ENCODE data around the gene MGMT.

The MGMT gene

DNA sequence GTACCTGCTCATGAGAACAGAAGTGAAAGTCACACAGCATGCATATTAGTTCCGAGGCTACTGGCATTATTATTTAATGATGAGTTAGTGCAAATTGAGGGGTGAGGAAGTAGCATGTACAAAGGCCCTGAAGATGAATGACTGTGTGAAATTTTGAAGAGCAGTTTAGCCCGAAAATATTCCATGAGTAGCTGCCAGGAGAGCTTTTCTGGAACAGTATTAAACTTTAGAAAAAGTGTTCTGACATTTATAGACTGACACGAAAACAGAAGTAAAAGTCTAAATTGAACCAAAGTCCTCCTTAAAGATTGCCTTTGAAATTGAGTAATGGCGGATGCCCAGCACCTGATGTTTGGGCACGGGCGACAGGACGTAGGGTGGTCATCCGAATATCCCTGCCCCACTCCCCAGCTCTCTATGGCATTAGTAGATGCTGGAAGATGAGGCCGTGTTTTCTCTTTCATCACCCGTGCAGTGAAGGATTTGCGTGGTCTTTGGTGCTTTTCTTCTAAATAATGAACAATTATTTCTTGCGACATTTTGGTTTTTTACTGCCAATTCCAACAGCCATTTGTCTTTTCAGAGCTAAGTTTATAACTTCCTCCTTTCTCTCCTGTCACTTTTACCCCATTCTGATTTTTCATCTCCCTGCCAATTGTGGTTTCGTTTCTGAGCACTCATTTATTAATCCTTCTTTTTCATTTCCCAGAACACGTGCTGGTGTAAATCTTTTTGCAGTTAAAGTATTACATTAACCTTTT lies 192.6 kb downstream of the MGMT start:
- DNase-seq: no peak

DNA sequence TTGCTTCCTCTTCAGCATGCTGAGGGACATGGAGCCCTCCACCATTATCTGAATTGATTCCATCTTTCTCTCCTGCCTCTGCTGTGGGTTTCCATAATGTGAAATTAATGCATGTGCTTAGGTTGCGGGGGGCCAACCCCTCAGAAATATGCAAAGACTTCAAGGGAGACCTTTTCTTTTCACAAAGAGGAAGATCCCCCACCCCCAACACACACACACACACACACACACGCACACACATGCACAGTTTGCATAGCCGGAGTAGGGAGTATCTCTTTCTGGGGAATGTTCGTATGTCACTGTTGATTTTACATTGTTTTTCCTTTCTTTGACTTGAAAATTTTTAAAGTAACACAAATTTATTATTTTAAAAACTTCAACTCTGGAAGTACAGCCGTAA lies 193.5 kb downstream of the MGMT start:
- no peak for DNase-seq

DNA sequence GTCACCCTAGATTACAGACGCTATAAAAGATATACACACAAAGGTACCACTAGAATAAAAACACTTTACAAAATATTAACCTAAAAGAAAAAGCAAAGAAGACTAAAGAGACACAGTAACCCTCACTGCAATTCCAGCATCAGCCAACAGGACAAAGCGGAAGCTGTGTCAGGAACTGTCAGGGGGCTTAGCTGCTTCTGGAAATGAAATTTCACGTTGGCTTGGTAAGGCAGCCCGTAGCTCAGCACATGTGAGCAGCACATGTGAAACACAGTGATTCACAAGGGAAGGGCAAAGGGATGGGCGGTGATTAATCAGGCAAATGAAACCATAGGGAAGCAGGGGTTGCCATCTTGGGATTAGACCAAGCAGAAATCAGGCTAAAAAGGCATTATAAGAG lies 195.4 kb downstream of the MGMT start:
- no peak for DNase-seq

DNA sequence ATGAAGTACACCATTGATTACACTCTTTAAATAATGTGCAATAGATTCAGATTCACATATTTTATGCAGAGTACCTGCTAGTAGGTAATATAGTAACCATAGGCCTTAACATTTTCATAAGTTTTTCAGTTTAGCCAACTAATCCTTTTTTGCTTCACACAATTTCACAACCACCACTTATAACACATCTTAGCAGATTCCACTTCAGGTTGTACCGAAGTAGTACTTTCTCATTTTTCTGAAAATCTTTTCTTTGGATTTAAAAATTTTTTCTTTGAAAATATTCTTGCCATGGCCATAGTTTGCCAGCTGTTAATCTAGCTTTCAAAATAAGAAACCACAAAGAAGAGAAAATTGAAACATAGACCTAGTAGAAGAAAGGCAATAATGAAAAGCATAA lies 203.1 kb downstream of the MGMT start:
- DNase-seq: no peak

DNA sequence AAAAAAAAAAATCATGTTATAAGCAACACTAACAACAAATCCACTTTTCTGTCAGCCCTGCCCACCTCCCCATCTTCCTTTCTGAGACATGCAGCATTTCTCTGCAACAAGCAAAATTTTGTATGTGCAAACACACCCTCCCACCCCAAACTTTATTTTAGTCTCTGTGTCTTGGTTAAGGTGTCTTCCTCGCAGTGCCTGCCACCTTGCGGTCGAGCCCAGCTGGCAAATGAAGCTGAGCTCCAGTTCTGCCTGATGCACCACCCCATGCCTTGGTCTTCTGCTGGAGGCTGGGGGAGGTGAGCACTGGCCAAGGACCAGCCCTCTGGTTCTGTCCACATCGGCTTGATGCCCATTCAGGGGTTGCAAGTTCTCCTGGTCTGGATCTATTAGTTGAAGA lies 206.3 kb downstream of the MGMT start:
- DNase-seq: no peak

DNA sequence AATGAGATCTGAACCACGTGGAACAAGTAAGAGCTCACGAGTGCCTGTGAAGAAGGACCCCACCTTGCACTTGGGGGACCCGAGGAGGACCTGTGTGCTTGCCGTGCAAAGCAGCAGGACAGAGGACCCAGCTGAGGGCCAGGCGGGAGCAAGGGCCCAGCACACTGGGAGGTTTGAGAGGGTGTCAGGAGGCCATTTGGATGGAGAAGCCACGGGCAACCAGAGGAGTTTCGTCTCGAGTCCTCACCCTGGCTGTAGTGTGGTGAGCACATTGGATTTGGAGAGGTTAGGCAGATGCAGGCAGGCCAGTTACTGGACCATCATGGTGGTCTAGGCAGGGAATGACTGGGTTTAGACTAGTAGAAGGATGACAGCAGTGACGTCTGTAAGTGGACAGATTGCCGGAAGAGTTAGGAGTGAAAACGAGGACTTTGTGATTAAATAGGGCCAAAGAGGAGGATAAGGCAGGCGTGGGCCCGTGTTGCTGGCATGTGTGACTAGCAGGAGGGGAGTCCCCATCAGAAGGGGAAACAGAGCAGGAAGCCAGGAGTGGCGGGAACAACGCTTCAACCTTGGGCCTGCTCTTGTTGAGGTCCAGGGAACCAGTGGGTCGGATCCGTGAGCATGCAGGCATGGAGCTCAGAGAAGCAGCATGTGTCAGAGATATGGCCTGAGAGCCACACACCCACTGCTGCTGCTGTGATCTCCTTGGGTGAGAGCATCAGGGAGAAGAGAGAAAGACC lies 208.2 kb downstream of the MGMT start:
- DNase-seq: no peak

DNA sequence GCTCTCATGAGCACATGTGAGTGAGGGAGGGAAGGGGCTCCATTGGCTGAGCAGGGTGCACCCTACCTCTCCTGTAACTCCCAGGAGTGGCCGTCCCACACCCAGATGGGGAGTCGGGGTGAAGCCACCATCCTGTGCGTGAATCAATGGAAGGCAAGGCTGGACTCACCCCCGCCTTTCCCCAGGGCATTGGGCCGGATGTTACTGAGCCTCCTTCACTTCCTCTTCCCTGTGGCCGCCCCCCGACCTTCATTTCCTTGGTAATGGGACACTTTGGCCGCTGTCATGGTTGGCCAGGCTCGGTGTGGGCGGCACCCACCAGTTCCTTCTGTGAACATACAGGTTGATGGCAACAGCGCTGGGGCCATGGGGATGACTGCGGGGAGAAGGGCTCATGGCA lies 209.0 kb downstream of the MGMT start:
- DNase-seq: no peak

DNA sequence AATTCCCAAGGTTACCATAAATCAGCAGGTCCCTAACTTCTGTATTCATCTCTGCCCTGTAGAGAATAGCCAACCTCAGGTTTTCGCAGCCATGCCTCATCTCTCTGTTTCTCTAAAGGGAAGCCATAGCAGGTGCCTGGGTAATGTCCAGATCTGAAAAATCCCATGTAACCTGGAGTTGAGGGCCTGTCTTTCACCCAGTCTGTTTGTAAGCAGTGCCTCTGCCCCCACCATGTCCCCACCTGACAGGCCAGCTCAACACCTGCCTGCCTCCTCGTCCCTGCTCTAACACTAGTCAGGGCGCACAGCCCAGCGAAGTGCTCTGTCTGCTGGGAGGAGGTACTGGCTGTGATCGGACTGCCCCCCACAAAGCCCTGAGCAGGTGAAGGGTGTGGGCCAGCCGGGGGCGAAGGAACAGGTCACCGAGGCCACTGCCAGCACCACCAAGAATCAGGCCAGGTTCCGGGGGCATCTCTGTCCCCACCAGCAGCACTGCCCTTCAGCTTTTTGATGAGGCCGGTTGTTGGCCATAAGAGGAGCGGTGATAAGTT lies 210.4 kb downstream of the MGMT start:
- DNase-seq: no peak

DNA sequence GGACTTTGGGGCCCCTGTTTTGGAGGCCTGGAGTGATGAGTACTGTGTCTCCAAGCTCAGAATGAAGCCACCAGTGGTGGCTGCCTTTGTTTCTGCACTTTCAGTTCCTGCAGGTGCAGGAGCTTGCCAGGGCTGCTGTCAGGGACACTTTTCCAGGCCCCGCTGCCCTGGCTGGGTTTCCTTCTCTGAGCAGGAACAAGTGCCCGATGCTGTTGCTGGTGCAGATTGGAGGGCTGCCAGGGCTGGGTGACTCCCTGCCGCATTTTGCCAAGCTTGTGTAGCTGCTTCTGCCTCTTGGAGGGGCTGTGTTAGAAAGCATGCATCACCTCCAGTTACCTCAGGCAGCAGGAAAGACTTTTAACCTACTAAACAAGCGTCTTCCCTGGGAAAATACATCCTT lies 211.1 kb downstream of the MGMT start:
- no peak for DNase-seq

DNA sequence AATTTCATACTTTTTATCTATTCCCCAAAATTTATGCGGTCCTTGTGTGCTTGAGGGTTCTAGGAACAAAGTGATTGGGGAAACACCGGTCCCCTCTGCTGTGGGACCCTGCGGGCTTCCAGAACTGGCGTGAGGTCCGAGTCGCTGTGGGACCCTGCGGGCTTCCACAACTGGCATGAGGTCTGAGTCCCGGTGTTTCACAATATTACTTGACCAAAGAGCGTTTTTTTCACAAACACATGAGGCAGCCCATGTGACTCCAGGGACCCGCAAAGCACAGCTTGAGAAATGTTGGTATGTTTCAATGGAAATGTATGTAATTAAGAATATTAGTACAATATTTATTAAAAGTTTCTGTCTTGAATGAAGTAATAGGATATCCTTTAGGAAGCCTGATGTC lies 212.2 kb downstream of the MGMT start:
- no peak for DNase-seq

DNA sequence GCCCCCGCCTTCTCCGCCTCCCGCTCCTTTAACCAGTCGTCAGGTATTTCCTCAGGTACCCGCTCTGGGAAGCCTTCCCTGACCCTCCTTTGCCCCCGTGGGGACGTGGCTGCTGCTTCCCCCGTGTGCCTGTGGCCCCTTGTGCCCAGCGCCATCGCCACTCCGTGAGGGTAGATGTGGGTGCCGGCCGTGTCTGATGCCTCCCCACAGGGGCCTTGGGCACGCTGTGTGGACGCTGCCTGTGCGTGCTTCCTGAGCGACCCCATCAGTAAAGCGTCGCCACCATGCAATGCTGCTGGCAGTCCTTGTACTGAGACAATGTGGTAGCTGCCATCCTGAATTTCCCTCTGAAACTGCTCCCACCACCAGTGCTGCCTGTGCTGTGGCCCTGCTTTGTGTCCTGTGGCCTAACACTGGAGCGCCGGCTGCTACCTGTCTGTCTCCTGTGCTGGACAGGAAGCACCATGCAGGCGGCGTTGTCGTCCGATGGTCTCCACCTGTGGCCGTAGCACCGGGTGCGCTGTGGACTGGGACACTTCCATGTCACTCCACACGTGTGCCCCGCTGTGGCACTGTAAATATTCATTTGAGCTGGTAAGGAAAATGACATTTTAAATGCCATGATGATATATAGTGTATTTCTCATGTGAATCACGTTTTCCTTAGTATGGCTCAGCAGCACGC lies 213.8 kb downstream of the MGMT start:
- DNase-seq: no peak

DNA sequence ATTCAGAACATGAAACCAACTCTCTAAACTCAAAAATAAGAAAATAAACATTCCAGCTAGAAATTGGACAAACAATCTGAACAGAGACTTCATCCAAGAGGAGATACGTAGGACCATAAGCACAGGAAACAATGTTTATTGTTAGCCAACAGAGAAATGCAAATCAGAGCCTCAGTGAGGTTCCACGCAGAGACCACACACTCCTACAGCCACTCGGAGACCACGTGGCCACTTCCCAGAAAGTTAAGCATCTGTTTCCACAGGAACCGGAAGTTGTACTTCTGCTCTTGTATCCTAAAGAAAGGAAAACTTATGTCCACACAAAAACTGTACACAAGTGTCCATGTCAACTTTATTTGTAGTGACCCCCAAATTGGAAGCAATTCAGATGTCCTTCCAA lies 214.8 kb downstream of the MGMT start:
- no peak for DNase-seq

DNA sequence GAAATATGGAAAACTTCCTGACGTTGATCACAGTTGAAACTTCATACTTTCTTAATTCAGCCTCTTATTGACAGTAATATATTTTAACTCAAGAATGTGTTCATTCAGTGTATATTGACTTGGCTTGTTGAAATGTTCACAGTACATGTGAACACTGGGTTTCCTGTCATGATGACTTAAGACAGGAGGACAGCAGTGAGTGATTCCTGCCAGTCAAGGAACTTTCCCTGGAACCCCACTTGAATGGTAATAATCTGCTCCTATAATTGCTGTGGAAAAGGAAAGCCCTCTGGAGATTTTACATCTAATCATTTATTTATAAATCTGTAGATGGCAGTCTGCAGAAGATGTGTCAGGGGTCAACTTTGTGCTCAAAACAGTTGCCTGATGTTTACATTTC lies 216.5 kb downstream of the MGMT start:
- DNase-seq: no peak

DNA sequence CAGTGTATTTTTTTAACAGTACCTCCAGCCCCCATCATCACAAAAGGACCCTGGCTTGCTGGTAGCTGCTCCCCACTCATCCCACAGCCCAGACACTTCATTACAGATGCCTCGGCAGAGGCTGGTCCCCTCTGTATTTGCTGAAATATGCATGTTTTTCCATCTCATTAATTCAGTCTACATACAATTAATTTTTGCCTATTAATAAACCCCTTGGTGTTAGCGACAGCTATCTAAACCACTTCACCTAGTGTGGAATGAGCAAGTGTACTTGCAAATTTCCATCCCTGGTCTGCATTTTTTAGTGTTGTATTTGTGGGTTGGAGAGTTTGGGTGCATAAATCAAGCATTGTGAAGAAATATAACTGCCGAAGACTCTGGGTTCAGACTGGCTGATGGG lies 216.9 kb downstream of the MGMT start:
- DNase-seq: no peak

DNA sequence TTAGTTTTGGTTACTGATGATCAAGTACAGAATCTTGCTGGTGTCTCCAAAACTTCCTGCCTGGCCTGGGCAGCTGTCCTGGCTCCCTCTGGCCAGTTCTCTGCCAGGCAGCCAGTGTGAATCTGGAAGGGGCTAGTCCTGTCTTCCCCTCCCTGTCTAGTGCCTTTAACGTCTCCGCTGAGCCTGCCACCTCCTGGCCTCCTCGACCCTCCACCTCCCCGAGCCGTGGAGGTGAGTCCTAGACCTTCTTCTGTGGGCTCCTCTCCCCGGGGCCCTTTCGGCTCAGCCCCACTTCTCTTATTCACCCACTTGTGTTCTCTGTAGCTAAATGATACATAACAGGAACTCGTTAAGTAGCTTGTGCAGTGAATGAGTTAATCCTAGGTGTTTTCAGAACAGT lies 218.2 kb downstream of the MGMT start:
- no peak for DNase-seq

DNA sequence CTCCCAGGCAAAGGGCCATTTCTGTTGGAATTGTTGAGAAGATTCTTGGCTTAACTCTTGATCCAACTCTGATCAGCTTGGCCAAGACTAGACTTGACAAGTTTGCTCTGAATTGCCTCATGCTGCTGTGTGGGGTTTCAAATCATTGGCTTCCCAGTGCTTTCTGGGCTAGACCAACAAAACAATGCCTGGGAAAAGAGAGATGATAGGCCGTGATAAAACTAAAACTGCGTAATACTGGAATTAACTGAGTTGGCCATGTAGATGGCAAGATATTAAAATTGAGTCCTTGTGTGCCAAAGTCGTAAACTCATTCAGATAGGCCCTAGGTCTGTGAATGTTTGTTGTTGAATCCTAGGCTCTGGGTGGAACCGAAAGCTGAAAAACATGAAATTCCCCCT lies 222.6 kb downstream of the MGMT start:
- DNase-seq: no peak

DNA sequence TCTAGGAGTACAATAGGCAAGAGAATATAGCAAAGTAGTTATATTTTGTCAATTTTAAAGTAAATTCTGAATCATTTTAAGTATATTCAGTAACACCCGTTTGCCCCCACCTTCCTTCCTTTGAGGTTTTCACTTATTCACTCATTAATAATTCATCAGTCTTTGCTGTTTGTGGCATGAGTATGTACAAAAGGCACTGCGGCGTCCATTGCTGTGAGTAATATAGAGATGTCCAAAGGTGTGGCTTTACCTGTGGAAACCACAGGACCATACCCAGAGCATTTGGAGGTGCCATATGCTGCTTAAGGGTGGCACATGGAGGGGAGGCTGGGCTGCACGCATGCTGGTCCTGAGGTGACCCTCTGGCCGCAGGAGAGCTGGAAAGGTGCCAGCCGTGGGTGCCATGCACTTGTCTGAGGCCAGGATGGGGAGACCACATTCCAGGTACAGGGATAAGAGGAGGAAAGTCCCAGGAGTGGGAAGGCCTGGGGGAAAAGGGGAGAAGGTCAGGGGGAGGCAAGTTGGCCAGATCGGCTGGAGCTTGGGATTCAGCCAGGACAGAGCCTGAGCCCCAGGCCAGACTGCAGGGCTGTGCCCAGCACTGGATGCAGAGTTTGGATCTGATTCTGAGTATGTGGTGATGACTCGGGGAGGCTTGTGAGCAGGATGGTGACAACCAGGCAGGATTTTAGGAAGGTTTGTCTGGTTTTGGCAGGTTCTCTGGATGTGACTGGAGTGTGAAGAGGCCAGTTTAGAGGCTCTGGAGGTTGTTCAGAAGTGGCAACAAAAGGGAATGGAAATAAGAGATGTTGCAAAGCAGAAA lies 223.4 kb downstream of the MGMT start:
- DNase-seq: no peak

DNA sequence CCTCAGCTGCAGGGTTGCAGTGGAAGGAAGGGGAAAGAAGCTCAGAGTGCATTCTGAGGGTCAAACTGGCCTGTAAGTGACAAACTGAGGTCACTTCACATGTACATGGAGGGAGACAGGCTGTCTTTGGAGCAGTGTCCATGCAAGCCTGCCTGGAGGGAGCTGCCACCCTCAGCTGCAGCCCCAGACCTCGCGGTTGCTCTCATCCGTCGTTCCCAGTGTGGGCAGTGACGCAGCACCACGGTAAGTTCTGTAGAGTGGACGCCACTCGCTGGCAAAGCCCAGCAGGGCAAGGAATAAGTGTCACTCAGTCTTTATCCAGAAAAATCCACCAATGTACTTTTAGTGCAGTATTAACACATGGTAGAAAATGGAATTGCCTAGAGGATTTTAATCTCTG lies 225.7 kb downstream of the MGMT start:
- no peak for DNase-seq

DNA sequence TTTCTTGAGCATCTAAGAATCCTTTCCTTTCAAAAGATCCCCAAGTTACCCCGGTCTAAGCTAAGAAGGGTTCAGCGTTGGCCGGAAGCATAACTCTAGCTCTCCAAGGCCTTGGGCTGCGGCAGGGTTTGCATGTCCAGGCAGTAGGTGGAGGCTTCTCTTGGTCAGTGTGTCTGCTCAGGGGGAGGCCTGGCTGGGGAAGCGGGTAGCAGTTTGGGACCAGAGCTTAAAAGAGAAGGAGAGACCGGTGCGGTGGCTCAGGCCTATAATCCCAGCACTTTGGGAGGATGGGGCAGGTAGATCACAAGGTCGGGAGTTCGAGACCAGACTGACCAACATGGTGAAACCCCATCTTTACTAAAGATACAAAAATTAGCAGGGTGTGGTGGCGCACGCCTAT lies 226.3 kb downstream of the MGMT start:
- DNase-seq: no peak

DNA sequence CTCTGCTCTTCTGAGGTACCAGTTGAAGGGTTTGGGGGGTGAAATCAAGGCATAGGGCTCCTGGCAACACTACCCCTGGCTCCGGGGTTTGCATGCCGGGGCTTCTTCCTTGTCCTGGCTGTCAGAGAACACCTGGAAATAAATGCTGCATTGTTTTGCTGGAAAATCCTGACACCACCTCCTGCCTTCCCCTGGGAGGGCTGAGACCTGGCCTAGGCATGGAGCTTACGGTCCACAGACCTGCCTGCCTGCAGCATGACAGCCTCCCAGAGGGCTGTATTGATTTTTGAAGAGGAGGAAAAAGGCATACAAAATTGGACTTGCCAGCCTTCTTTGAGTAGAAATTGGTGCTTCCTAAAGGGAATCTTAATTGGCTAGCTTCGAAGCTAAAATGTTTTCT lies 227.1 kb downstream of the MGMT start:
- no peak for DNase-seq

DNA sequence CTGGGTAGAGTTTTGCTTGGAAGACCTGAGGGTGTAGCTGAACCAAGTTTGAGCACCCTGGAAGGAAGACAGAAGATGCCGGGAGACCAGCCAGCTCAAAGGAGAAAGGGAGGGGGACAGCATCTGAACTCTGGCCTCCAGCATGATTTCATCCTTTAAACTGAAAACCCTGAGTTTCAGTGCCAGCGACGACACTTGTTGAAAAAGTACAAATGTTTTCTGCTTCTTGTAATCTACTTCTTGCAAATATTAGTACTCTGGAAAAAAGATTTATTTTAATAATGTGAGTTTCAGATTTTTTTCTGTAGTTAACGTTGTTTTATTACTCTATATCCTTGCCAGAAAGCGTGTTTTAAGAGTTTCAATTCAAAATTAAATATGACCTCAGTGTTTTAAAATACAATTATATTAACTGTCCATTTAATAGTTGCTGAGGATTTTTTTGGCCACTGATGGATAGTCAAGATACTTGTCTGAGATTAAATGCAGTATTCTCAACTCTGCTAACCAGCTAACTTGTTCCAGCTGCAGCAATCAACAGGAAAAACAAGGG lies 227.7 kb downstream of the MGMT start:
- no peak for DNase-seq

DNA sequence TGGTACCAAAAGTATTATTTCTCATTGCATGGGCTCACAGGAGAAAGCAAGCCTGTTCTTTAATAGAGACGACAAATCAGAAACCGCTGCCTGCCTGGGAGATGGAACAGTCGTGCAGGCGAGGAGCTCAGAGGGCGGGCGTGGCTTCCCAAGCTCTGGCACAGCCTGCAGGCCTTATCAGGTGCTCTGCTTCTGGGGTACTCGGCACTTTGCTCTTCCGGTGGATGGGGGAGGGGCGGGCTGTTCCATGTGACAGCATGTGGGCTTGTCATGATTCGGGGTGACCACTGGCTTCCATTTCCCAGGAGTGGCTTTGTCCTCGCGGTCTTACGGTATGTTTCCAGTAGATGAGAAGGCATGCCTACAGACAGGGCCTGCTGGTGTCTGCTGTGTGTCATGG lies 228.6 kb downstream of the MGMT start:
- DNase-seq: no peak

DNA sequence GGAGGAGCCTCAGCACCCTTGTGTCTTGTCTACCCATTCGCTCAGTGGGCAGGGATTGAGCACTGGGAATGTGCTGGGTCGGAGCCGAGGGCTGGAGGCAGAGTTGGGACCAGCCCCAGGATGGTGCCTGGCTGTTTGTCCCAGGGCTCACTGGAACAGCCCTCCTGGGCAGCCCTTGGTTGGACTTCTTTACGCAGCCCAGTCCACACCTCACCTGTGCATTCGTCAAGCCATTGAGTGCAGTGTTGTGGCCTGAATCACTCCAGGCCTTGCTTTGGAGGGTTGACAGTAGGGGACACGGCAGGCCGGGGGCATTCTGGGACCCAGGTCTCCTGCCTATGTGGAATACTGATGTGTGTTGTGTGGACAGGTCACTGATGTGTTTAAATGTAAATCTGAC lies 229.6 kb downstream of the MGMT start:
- no peak for DNase-seq

Data from activated CD8-positive, alpha-beta memory T cell treated with anti-CD3 and anti-CD28 coated beads, Interleukin-2, amount 50 U/mL, for 48 hours (primary cell).